GM18520 (cell line): ENCODE results near the gene ZNF586.
"Not testable (repeated sequence)": the region's sequence is repeated elsewhere in the genome, so short reads cannot be mapped to it uniquely, and the experiment has no call there.

Source experiments
- ATAC-seq: cut with Tn5 transposase; IDR thresholded peaks from one replicate; pipeline ENCODE4 v1.9.1; 2021; ENCODE audit not compliant: unreplicated experiment

Gene ZNF586

DNA sequence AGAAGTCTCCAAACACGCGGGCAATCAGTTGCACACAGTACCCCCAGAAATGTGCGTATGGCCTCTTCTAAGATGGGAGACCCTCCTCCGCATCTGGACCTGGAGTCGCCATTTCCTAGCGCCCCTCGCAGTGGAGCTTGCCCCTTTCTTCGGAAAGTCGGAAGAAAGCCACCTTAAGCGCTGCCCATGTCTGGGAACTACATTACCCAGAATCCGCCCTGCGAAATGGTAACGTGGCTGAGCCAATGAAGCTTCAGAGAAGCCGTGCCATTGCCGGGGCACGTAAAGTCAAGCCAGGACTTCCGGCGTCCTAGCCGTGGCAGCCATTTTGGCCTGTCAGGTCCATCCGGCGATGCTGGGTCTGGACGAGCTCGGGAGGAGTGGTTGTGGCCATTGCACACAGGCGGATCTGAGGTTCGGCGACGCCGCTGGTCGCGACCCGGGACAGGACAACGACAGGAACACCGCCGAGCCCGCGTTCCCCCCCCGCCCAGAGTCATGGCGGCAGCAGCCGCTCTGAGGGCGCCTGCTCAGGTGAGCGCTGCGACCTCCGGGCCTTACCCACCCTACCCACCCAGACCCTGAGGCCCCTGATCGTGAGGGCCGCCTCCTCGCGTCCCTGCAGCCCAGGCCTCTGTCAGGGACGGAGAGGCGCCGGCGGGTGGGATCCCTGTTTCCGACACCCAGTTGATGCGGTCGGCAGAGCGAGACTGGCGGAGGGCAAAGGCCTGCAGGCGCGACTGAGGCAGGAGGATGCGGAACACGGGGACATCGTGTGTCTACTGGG lies at the start of gene ZNF586:
Gene ZNF586, plus strand, starts transcription at position 332 of the 787 bp plus-strand sequence. Its CDS starts 167 bp downstream, at position 499.
- ATAC-seq: peak; percentile 99

- no peak for ATAC-seq
Measured at GRCh38 chr19:57719901-57720519, 49.5 kb upstream of the ZNF586 start.

DNA sequence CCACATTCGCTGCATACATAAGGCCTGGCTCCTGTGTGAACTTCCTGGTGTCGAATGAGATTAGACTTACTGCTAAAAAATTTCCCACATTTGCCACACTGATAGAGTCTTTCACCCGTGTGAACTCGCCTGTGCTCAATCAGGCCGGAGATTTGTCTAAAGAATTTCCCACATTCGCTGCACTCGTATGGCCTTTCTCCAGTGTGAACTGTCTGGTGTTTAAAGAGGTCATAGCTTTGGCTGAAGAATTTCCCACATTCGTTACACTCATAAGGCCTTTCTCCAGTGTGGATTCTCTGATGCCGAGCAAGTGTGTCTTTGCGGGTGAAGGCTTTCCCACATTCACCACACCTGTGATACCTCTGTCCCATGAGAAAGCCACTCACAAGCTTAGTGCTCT lies 48.6 kb upstream of the ZNF586 start:
- no peak for ATAC-seq

- not testable (repeated sequence) for ATAC-seq
Measured at GRCh38 chr19:57738320-57738719, 31.2 kb upstream of the ZNF586 start.

GRCh38 chr19:57738770-57739169 lies 30.7 kb upstream of the ZNF586 start:
- ATAC-seq: not testable (repeated sequence)

GRCh38 chr19:57746580-57747471 lies 22.6 kb upstream of the ZNF586 start, which contains the start of gene ZNF776:
TSS of gene ZNF776 (plus strand) at chr19:57746815. CDS start at chr19:57747059, 244 bp downstream.
- ATAC-seq: peak; percentile 95

DNA sequence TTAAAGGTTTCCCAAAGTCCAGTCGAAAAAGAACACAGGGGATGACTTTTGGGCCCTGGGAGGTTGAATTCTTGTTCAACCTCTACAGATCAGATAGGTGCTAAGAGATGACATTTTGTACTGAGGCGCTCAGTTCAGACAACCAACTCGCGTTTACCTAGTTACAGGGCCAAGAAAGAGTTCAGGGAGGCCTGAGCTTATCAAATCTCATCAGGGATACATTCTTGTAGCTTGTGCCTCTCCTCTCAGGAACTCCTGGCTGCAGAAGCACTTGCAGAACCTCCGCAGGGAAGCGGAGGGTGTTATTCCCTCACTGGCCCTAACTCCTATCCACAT lies 22.0 kb upstream of the ZNF586 start:
- no peak for ATAC-seq

DNA sequence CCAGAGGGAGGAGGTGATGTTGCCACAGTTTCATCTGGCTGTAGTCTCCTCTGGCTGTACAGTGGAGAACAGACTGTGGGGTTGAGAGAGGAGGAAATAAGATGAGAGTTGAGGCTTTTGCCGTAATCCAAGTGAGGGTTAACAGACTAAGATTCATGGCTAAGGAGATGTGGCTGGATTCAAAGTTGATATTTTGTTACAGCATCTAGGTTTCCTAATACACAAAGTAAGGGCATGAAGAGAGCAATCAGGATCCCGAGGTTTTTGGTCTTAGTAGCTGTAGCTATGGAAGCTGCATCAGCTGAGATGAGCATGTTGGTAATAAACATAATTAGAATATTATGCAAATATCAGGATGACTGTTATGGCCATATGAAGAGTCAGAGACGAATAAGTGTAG lies 21.4 kb upstream of the ZNF586 start:
- ATAC-seq: no peak

DNA sequence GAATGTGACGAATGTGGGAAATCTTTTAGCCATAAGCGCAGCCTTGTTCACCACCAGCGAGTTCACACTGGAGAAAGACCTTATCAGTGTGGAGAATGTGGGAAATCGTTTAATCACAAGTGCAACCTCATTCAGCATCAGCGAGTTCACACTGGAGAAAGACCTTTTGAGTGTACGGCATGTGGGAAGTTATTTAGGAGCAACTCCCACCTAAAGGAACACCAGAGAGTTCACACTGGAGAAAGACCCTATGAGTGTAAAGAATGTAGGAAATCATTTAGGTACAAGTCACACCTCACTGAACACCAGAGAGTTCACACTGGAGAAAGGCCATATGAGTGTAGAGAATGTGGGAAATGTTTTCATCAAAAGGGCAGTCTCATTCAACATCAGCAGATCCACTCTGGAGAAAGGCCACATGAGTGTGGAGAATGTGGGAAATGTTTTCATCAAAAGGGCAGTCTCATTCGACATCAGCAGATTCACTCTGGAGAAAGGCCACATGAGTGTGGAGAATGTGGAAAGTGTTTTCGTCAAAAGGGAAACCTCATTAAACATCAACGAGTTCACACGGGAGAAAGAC lies 15.3 kb upstream of the ZNF586 start:
- no peak for ATAC-seq

GRCh38 chr19:57755031-57755430 lies 14.4 kb upstream of the ZNF586 start:
- no peak for ATAC-seq

DNA sequence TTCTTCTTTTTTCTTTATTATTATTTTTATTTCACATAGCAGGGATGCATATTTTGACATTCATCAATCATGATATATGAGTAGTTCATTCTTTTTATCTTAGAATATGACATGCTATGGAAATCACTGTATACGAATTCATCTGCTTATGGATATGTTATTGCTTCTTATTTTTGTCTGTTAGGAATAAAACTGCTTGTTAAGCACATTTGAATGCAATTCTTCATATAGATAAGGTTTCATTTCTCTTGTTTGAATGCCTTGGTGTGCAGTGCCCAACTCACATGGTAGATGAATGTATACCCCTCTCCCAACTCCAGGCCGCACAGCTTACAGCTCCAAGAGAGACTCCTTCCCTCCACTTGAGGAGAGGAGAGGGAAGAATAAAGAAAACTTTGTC lies 11.5 kb upstream of the ZNF586 start:
- no peak for ATAC-seq

GRCh38 chr19:57759096-57759495 lies 10.4 kb upstream of the ZNF586 start:
- ATAC-seq: no peak

GRCh38 chr19:57771417-57771816 lies 1.9 kb downstream of the ZNF586 start:
- ATAC-seq: no peak

DNA sequence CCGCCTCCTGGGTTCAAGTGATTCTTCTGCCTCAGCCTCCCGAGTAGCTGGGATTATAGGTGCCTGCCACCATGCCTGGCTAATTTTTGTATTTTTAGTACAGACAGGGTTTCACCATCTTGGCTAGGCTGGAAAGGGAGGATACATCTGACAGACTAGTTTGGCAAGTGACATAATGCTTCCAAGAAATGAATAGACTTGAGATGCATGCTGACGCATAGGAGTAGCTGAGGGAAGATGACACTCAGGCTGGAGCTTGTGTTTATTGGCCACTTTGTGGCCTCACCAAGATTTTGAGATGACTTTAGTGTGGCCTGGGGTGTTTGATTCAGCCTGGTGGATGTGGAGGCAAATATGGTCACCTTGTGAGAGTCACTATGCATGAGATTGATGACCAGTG lies 4.0 kb downstream of the ZNF586 start:
- no peak for ATAC-seq

- no peak for ATAC-seq
Measured at GRCh38 chr19:57776764-57777296, 7.4 kb downstream of the ZNF586 start.

DNA sequence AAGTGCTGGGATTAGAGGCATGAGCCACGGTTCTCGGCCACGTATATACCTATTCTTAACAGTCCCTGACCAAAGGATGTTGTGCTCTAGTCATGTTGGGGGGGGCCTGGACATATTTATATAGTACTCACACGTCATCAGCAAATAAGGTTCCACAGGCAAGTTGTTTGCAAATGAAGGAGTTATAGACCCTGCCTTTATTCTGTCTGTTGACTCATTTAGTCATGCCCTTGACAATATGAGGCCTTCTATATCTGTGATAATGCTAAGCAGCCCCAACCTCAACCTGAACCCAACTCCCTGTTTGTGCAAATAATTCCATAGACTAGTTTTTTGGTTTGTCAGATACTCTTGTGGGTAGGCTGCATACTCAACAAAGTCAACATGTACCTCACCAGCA lies 8.9 kb downstream of the ZNF586 start:
- ATAC-seq: no peak

DNA sequence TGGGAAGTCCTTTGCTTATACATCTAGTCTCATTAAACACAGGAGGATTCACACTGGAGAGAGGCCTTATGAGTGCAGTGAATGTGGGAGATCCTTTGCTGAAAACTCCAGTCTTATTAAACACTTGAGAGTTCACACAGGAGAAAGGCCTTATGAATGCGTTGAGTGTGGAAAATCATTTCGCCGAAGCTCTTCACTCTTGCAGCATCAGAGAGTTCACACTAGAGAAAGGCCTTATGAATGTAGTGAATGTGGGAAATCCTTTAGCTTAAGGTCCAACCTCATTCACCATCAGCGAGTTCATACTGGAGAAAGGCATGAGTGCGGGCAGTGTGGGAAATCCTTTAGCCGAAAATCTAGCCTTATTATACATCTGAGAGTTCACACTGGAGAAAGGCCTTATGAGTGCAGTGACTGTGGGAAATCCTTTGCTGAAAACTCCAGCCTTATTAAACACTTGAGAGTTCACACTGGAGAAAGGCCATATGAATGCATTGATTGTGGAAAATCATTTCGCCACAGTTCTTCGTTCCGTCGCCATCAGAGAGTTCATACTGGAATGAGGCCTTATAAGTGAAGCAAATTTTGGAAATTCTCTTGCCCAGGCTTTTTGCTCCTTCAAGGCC lies 9.9 kb downstream of the ZNF586 start:
- no peak for ATAC-seq

- no peak for ATAC-seq
Measured at GRCh38 chr19:57786286-57786685, 16.8 kb downstream of the ZNF586 start.

GRCh38 chr19:57786906-57787305 lies 17.4 kb downstream of the ZNF586 start:
- ATAC-seq: no peak

DNA sequence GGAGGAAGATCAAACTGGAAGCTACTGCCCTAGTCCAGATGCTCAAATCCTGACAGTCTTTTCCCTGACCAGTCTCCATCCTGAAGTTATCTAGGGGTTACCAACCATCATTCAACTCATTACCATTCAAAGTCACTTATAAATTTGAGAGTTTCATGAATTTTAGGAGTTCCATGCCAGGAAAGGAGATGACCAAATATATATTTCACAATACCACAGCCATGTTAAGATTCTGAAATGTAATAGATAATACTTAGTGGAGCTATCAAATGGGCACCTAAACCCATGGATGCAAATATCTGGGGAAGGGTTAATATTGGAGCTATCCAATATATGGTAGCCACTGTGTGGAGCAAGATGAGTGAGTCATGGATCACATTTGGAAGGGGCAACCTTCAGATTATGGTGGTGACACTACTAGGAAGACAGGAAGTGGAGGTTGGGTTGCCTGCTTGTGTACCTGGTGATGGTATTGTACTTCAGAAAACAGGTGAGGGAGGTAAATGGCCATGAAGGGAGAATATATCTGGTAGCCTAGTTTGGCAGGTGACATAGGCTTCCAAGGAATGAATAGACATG lies 18.7 kb downstream of the ZNF586 start:
- ATAC-seq: no peak
